Measurements from ENCODE around the gene L3MBTL2. TPM values are rescaled to one million over a fixed set of nuclear protein-coding genes. Genes with fewer than 3 reads are reported as not detected.

Gene L3MBTL2
- total RNA-seq, 1 donor from 2014 or later, result 30.3 TPM

- peaks cover 2% of the 10 kb centered on the region for H3K4me1 Mint-ChIP-seq (ENCODE audit: low read depth)
- H3K9me3 Mint-ChIP-seq (ENCODE audit: low read depth), result no peaks in the 10 kb centered on the region
- peaks cover 3% of the 10 kb centered on the region for H3K27me3 Mint-ChIP-seq
- peaks cover 3% of the 10 kb centered on the region for H3K36me3 Mint-ChIP-seq (ENCODE audit: insufficient read depth)
- no peak for DNase-seq (ENCODE audit: low spot score, unreplicated experiment)
- H3K27ac Mint-ChIP-seq, result no peak overlapping the region
- no peak for TF ChIP-seq CTCF (IDR thresholded peaks at IDR 0.05; ENCODE audit: unreplicated experiment)
- H3K4me3 Mint-ChIP-seq (ENCODE audit: low read depth), result no peak overlapping the region
Observed at GRCh38 chr22:41242396-41243117, 37.4 kb downstream of the L3MBTL2 start.

DNA sequence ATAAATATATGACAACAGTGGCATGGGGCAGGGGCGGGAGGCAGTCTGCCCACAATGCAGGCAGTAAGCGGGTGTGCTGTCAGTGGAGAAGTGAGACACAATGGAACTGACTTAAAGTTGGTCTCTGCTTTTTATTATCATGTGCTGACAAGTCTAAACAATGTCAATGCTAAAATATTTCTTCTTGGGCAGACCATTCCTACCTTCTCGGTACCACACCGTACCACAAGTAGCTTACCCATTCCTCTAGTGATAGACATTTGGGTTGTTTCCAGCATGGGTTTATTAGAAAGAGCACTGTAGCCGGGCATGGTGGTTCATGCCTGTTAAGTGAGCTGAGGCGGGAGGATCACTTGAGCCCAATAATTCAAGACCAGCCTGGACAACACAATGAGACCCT is 38.2 kb downstream of the L3MBTL2 start:
- H3K4me3 Mint-ChIP-seq (ENCODE audit: low read depth), result no peak overlapping the region
- TF ChIP-seq CTCF (IDR thresholded peaks at IDR 0.05; ENCODE audit: unreplicated experiment), result no peak
- H3K36me3 Mint-ChIP-seq (ENCODE audit: insufficient read depth), result peaks cover 7% of the 10 kb centered on the region
- no peaks in the 10 kb centered on the region for H3K9me3 Mint-ChIP-seq (ENCODE audit: low read depth)
- peaks cover 3% of the 10 kb centered on the region for H3K27me3 Mint-ChIP-seq
- peaks cover 2% of the 10 kb centered on the region for H3K4me1 Mint-ChIP-seq (ENCODE audit: low read depth)
- no peak overlapping the region for H3K27ac Mint-ChIP-seq
- no peak for DNase-seq (ENCODE audit: low spot score, unreplicated experiment)

DNA sequence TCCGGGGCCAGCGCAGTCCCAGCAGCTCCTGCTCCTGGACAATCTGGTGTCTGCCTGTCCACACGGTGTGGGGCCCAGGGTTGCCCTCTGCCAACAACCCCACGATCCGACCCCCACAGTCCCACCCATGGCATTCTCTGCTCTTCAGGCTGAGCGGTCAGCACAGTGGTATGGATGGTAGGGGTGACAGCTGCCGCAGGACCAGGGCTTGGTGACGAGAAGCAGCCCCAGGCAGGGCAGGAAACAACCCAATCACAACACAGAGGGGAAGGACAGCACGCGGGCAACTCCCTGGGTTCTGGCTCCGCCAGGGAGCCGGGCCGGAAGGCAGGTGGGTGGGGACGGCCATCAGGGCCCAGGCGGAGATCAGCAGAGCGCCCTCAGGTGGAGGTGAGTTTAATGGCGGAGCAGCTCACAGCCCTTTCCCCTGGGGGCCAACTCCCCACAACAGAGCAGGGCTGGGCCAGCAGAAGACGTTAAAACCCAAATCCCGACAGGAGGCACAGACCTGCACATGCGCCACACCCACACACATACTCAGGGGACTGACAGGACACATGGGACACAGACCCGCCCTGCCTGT is 40.9 kb downstream of the L3MBTL2 start:
- H3K27me3 Mint-ChIP-seq, result no peaks in the 10 kb centered on the region
- no peak for DNase-seq (ENCODE audit: low spot score, unreplicated experiment)
- H3K27ac Mint-ChIP-seq, result no peak overlapping the region
- TF ChIP-seq CTCF (IDR thresholded peaks at IDR 0.05; ENCODE audit: unreplicated experiment), result no peak
- no peaks in the 10 kb centered on the region for H3K9me3 Mint-ChIP-seq (ENCODE audit: low read depth)
- H3K36me3 Mint-ChIP-seq (ENCODE audit: insufficient read depth), result peaks cover 7% of the 10 kb centered on the region
- no peak overlapping the region for H3K4me3 Mint-ChIP-seq (ENCODE audit: low read depth)
- no peaks in the 10 kb centered on the region for H3K4me1 Mint-ChIP-seq (ENCODE audit: low read depth)

DNA sequence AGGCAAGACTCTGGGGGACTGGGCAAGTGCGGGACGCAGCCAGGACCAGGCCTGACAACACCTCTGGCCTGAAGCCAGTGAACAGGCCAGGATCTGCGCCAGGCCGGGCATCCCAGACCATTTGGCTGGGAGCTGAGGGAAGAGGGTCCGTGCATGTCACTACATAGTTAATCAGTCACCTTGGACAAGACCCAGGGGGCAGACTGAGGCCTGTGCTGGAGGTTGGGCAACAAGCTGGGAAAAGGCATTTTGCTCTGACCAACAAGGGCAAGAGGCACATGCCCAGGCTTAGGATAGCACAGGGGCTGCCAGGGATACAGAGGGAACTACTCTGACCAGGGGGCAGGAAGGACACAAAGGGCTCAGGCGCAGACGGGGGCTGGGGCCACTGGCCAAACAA is 42.6 kb downstream of the L3MBTL2 start:
- Mint-ChIP-seq H3K27ac (no peak overlapping the region), H3K9me3 (ENCODE audit: low read depth) (no peaks in the 10 kb centered on the region), H3K36me3 (ENCODE audit: insufficient read depth) (peaks cover 10% of the 10 kb centered on the region), H3K27me3 (no peaks in the 10 kb centered on the region), H3K4me3 (ENCODE audit: low read depth) (no peak overlapping the region), H3K4me1 (ENCODE audit: low read depth) (no peaks in the 10 kb centered on the region)
- DNase-seq (ENCODE audit: low spot score, unreplicated experiment), result no peak
- TF ChIP-seq CTCF (IDR thresholded peaks at IDR 0.05; ENCODE audit: unreplicated experiment), result no peak

- no peak for DNase-seq (ENCODE audit: low spot score, unreplicated experiment)
- Mint-ChIP-seq H3K4me1 (ENCODE audit: low read depth) (no peaks in the 10 kb centered on the region), H3K36me3 (ENCODE audit: insufficient read depth) (peaks cover 10% of the 10 kb centered on the region), H3K4me3 (ENCODE audit: low read depth) (no peak overlapping the region), H3K9me3 (ENCODE audit: low read depth) (no peaks in the 10 kb centered on the region), H3K27ac (no peak overlapping the region), H3K27me3 (no peaks in the 10 kb centered on the region)
- no peak for TF ChIP-seq CTCF (IDR thresholded peaks at IDR 0.05; ENCODE audit: unreplicated experiment)
Observed at GRCh38 chr22:41248314-41248713, 43.2 kb downstream of the L3MBTL2 start.

Measured in progenitor cell of endocrine pancreas (in vitro differentiated cells).